ENCODE measurements around the gene PIK3R5.

DNA sequence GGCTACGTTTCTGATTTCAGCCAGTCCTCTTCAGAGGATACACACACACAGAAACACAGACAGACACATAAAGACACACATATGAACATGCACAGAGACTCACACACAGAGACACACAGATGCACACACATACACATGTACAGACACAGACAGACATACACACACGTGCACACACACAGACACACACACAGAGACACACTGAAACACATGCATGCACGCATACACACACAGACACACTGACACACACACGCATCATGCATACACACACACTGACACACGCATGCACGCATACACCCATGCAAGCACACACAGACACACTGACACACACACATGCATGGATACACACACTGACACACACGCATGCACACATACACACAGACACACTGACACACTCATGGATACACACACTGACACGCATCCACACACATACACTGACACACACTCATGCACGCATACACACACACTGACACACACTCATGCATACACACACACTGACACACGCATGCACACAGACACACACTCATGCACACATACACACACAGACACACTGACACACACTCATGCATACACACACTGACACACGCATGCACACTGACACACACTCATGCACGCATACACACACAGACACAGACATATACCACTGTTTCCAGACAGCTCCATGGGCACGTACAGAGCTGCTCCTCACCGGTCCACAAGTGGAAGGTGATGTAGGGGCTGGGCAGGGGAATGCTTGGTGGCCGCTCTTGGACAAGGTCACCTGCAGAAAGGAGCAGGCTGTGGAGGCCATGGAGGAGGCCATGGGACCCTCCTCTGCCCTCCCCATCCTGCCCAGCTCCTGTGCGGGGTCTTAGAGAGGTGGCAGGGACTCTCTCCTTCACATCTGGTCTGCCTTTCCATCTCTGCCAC is 136.2 kb downstream of the PIK3R5 start:
- TF ChIP-seq, protein P1, sequence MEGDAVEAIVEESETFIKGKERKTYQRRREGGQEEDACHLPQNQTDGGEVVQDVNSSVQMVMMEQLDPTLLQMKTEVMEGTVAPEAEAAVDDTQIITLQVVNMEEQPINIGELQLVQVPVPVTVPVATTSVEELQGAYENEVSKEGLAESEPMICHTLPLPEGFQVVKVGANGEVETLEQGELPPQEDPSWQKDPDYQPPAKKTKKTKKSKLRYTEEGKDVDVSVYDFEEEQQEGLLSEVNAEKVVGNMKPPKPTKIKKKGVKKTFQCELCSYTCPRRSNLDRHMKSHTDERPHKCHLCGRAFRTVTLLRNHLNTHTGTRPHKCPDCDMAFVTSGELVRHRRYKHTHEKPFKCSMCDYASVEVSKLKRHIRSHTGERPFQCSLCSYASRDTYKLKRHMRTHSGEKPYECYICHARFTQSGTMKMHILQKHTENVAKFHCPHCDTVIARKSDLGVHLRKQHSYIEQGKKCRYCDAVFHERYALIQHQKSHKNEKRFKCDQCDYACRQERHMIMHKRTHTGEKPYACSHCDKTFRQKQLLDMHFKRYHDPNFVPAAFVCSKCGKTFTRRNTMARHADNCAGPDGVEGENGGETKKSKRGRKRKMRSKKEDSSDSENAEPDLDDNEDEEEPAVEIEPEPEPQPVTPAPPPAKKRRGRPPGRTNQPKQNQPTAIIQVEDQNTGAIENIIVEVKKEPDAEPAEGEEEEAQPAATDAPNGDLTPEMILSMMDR (conservative IDR thresholded peaks at IDR 0.05; ENCODE audit: low read depth, low read length) = no peak
- TF ChIP-seq EZH2 (IDR thresholded peaks at IDR 0.05; ENCODE audit: borderline replicate concordance, low read depth, low read length, poor library complexity, severe bottlenecking) = no peak

Data from A673 (cell line).